Measurements from ENCODE around the gene ZBED3.

Gene ZBED3

GRCh38 chr5:77076961-77077828, 9.9 kb downstream of the ZBED3 start:
- DNase-seq (ENCODE audit: low spot score): peak; percentile 86

GRCh38 chr5:77074745-77075144, 12.3 kb downstream of the ZBED3 start:
- no peak for DNase-seq (ENCODE audit: low spot score)

DNA sequence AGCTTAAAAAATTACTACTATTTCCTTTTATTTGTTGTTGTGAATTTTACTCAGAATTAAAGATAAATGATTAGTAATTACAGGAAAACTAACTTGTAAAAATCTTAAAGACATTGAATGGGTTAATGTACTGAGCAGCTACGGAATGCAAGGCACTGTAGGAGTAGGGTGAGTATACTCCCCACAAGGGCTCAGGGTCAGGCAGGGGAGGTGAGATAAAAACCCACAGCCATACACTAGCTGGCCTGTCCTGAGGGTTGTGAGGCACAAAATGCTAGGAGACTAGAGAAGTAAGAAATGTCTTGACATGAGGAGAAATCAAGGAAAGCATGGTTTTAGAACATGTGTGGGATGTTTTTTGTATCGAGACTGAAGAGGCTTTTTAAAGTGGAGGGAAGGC, 13.4 kb downstream of the ZBED3 start:
- DNase-seq (ENCODE audit: low spot score): no peak

DNA sequence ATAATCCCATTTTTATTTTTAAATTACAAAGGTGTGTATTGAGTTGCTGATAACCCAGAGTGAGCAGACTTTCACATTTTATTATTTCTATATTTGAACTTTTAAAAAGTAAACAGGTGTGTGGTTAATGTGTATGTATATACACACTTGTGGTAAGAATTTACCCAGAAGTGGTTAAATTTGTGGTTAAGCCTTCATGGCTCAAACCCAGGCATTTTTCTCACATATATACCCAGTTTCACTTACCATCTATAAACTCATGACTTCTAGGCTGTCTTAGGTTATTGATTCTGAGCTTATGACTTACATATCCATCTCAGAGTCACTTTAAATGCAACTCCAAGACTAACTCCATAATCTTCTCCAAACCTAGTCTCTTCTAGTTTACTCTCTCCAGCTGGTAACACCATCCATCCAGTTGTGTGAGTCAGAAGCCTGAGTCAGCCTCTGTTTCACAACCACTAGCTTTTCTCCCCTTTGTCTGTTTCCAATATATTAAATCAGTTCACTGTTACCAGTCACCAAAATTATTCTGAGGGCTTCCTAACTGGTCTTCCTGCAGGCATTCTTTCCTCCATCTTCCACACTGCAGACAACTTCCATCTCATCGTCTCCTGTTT, 20.2 kb downstream of the ZBED3 start:
- DNase-seq (ENCODE audit: low spot score): peak; percentile 75

GRCh38 chr5:77066184-77066583, 20.9 kb downstream of the ZBED3 start:
- no peak for DNase-seq (ENCODE audit: low spot score)

DNA sequence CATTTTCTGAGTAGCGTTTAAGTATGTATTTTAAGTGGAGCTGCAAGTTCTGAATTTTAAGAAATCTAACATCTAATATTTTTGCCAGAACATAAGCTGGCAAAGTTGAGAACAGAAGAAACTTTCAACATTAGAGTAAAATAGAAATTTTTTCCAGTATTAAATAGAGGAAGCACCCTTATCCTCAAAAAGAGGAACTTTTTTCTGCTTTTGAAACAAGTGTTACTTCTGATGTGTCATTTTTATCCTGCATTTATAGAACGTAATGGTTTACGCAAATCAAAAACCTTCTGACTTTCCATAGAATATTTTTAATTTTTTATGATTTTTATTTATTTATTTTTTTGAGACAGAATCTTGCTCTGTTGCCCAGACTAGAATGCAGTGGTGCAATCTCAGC, 21.8 kb downstream of the ZBED3 start:
- DNase-seq (ENCODE audit: low spot score): no peak

DNA sequence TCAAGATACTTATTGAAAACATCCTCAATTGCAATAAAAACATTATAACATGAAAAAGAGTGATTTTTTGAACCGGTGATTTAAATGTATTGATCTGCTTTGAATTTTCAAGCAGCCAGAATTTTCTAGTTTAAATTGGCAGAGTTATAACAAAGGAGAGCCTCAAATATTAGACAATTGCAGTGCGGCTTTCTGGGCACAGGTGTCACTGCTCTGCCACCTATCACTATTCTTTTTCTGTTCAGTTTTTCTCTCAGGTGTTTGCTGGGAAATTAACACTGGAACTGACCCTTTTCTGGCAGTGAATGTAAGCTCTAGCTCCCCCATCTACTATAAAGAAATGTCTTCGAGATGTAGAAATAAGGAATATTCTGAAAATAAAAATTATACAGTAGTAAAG, 23.0 kb downstream of the ZBED3 start:
- DNase-seq (ENCODE audit: low spot score): no peak

DNA sequence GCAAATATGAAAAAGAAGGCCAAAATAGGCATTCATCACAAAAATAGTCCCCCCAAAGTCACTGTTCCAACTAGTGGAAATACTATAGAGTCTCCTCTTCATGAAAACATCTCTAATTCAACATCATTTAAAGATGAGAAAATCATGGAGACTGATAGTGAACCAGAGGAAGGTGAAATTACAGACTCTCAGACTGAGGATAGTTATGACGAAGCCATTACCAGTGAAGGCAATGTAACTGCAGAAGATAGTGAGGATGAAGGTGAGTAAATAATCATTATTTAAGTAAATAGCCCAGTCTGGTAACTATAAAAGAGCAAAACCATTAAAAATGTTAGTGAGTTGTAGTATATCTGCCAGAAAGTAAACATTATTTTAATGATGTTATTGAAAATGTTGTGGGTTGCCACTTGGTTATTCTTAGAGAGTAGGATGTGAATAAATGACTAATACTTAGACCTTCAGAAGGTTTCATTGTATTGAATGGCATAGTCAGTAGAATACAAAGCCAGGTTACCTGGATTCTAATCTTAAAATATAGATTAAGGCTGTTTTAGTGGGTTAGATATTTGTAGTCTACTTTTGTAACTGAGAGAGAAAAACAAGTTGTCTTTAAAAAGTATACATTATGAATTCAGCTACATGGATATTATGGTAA, 40.5 kb downstream of the ZBED3 start:
- no peak for DNase-seq (ENCODE audit: low spot score)

DNA sequence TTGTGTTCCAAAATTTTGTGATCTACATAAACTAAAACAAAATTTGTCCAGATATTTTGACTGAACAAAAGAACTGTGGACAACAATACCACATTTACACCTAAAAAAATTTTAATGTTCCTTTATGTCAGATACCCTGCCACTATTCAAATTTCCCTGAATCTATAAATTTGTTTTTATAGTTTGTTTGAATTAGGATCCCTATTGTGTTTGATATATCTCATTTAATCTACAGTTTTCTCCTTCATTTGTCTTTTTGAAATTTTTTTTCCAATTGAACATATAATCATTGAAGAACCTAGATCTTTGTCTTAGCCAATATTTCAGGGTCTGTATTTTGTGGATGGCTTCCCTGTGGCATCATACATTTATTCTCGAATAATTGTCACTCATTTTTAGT, 51.1 kb downstream of the ZBED3 start:
- no peak for DNase-seq (ENCODE audit: low spot score)

DNA sequence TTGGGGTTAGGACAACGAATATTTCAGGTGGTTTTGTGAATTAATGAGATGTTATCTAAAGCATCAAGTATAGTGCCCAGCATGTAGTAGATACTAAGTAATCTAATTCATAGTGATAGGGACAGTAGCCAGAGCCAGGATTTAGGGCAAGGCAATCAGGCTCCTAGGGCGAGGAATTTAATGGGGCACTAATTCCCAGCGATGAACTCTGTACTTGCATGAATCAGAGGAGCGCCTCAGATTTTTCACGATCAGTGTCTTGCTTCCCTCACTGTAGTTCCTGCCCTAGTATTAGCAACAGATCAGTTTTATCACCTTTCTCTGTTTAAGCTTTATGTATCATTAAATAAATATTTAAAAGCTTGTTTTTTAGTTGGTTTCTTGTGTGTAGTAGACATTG, 53.7 kb downstream of the ZBED3 start:
- no peak for DNase-seq (ENCODE audit: low spot score)

- DNase-seq (ENCODE audit: low spot score): no peak
Observed at GRCh38 chr5:77032635-77033034, 54.5 kb downstream of the ZBED3 start.

- no peak for DNase-seq (ENCODE audit: low spot score)
Observed at GRCh38 chr5:77031891-77032290, 55.2 kb downstream of the ZBED3 start.

DNA sequence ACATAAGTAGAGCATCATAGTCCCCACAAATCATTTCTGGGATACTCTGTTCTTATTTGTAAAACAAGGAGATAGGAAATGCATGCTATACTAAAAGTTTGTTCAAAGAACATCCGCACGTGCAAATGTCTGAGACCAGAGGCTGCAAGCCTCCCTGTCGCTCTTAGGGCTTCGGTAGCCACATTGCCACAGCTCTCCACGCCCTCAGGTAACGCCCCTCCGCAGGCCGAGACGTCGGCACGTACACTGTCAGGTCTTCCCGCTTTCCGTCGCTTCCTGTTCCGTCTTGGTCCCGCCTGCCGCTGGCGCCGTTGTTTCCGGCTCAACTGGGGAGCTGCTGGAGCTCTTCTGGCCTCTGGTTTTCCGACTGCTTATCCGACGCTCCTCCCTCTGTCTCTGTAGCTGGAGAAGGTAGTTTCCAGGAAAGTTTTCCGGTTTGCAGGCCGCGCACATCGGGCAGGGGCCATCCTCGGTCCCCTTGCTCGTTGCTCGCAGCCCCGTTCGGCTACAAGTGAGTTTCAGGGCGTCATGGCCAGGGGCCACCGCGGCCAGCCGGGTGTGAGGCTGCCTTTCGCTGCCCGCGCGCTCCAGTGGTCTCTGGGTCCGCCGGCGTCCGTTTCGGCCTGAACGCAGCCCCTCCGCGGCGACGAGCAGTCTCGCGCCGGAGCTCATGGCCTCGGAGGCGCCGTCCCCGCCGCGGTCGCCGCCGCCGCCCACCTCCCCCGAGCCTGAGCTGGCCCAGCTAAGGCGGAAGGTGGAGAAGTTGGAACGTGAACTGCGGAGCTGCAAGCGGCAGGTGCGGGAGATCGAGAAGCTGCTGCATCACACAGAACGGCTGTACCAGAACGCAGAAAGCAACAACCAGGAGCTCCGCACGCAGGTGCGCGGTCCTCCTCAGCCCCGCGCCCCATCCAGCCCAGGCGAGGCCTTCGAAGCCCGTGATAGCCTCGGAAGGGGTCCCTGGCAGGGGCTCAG, 56.7 kb downstream of the ZBED3 start, which contains the start of gene AGGF1:
AGGF1 (plus strand) TSS at position 308 of the 975 bp plus-strand sequence; CDS start at position 671, 363 bp downstream.
- DNase-seq (ENCODE audit: low spot score): peak; percentile 95

GRCh38 chr5:77029376-77029885, 57.7 kb downstream of the ZBED3 start:
- no peak for DNase-seq (ENCODE audit: low spot score)

- DNase-seq (ENCODE audit: low spot score): no peak
Observed at GRCh38 chr5:77028631-77029375, 58.3 kb downstream of the ZBED3 start.

DNA sequence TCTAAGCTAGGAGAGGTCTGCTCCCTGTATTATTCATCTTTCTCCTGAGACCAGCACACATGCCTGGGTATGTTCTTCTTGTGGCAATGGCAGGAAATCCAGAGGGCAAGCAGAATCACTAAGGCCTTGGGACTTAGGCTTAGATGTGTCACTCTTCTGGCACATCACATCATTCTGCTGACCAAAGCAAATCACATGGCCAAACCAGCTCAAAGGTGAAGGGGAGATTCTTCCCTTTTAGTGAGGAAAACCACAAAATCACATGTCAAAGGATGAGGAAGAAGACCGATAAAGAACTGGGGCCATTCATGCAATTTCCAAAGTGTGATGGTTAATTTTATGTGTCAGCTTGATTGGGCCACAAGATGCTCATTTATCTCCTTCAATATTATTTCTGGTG, 62.6 kb downstream of the ZBED3 start:
- no peak for DNase-seq (ENCODE audit: low spot score)

GRCh38 chr5:77022511-77023417, 64.3 kb downstream of the ZBED3 start:
- DNase-seq (ENCODE audit: low spot score): no peak
